Right lobe of liver (tissue), 4 donors: ENCODE data around the gene CACNB4.
A peak's percentile ranks its signal among the peaks of the same experiment; 100 is the strongest.

Experiments used
- POLR2A ChIP-seq: fragments of 450-650 bp; IDR thresholded peaks from one replicate; pipeline ENCODE4 v1.6.1; 2017; ENCODE audit warnings: antibody characterized with exemption, mild to moderate bottlenecking
- TF ChIP-seq, protein P1 (sequence below), 4 donors: fragments of 200-600 bp in 3 of 4; fragments of 450-650 bp in 1 of 4; IDR thresholded peaks; one replicate each; pipeline versions ENCODE4 v1.5.1 to v1.8.0; 2016 to 2022; ENCODE audit warnings: antibody characterized with exemption in 4 of 4, mild to moderate bottlenecking in 2 of 4
- donor health status: DM: no; HTN: no; CAD: no.
- donor health status: DM: no; HTN: no; CAD: no.
- donor health status: DM: no; HTN: yes; CAD: no.

DNA sequence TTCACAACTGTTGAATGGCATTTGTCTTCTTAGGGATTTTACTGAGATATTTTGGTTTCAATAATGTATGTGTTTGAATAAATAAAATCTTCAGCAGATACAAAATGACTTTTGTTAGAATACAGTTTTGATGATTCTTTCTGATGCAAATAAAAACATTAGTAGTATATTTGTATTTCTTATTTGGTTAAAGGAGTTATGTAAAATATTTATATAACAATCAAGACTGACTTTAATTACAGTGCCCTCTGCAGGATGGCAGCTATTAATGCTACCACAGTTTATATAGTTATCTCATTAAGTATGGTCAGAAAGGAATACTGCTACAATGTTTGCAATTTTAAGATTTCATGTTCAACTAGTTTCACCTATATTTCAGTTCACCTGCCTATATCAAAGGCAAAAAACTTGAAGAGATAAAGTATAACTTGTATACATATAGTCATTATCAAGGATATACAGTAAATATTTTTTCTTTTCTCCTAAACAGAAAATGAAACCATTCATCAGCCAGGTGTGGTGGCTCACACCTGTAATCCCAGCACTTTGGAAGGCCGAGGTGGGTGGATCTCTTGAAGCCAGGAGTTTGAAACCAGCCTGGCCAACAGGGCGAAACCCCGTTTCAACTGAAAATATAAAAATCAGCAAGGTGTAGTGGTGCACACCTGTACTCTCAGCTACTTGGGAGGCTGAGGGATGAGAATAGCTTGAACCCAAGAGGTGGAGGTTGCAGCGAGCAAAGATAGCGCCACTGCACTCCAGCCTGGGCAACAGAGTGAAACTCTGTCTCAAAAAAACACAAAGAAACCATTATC is 290.4 kb downstream of the CACNB4 start:
- TF ChIP-seq, protein P1, sequence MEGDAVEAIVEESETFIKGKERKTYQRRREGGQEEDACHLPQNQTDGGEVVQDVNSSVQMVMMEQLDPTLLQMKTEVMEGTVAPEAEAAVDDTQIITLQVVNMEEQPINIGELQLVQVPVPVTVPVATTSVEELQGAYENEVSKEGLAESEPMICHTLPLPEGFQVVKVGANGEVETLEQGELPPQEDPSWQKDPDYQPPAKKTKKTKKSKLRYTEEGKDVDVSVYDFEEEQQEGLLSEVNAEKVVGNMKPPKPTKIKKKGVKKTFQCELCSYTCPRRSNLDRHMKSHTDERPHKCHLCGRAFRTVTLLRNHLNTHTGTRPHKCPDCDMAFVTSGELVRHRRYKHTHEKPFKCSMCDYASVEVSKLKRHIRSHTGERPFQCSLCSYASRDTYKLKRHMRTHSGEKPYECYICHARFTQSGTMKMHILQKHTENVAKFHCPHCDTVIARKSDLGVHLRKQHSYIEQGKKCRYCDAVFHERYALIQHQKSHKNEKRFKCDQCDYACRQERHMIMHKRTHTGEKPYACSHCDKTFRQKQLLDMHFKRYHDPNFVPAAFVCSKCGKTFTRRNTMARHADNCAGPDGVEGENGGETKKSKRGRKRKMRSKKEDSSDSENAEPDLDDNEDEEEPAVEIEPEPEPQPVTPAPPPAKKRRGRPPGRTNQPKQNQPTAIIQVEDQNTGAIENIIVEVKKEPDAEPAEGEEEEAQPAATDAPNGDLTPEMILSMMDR (IDR thresholded peaks at IDR 0.05), result peak; percentile 47 to 73 (median 63)
- no peak for TF ChIP-seq POLR2A
